ENCODE data around the gene REEP2. TPM values are rescaled to one million over a fixed set of nuclear protein-coding genes. Genes with fewer than 3 reads are reported as not detected.

Gene REEP2
- total and polyA plus RNA-seq, 2 experiments from 2014 or later: 20.5 to 29.8 TPM

DNA sequence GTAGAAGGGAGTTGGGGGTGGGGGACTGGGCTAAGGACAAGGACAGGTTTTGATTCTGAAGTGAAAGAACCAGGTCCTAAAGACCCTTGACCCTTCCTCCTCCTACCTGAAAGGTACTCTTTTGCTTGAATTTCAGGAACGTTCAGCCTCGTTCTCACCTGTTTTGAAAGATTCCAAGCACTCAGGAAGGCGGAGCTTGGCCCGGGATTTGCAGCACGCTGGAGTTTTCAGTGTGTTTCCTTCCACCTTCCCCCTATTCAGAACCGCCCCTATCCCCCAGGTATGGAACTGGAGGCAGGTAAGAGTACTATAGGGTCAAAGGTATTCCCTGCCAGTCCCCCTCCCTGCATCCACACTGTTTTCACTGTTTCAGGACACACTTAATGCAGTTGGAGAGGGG is 33.5 kb downstream of the REEP2 start:
- TF ChIP-seq, protein P1, sequence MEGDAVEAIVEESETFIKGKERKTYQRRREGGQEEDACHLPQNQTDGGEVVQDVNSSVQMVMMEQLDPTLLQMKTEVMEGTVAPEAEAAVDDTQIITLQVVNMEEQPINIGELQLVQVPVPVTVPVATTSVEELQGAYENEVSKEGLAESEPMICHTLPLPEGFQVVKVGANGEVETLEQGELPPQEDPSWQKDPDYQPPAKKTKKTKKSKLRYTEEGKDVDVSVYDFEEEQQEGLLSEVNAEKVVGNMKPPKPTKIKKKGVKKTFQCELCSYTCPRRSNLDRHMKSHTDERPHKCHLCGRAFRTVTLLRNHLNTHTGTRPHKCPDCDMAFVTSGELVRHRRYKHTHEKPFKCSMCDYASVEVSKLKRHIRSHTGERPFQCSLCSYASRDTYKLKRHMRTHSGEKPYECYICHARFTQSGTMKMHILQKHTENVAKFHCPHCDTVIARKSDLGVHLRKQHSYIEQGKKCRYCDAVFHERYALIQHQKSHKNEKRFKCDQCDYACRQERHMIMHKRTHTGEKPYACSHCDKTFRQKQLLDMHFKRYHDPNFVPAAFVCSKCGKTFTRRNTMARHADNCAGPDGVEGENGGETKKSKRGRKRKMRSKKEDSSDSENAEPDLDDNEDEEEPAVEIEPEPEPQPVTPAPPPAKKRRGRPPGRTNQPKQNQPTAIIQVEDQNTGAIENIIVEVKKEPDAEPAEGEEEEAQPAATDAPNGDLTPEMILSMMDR (conservative IDR thresholded peaks at IDR 0.05; ENCODE audit: low read depth in 2 of 2): no peak
- TF ChIP-seq ZNF331 (CRISPR knock-in tag; IDR thresholded peaks at IDR 0.05; ENCODE audit: low read depth) (no peak), CREB1 (CRISPR knock-in tag; IDR thresholded peaks at IDR 0.05; ENCODE audit: low read depth) (no peak), EZH2 (IDR thresholded peaks at IDR 0.05; ENCODE audit: low read depth, unreplicated experiment) (no peak), JUNB (IDR thresholded peaks at IDR 0.05; ENCODE audit: unreplicated experiment) (no peak), STAT1 (IDR thresholded peaks at IDR 0.05; ENCODE audit: unreplicated experiment) (no peak), ZNF114 (CRISPR knock-in tag; IDR thresholded peaks at IDR 0.05) (no peak), NANOG (IDR thresholded peaks at IDR 0.05; ENCODE audit: borderline replicate concordance) (no peak), POLR2AphosphoS5 (IDR thresholded peaks at IDR 0.05; ENCODE audit: low read depth) (no peak), EZH2phosphoT487 (IDR thresholded peaks at IDR 0.05; ENCODE audit: unreplicated experiment) (no peak)
- TF ChIP-seq, protein P2, sequence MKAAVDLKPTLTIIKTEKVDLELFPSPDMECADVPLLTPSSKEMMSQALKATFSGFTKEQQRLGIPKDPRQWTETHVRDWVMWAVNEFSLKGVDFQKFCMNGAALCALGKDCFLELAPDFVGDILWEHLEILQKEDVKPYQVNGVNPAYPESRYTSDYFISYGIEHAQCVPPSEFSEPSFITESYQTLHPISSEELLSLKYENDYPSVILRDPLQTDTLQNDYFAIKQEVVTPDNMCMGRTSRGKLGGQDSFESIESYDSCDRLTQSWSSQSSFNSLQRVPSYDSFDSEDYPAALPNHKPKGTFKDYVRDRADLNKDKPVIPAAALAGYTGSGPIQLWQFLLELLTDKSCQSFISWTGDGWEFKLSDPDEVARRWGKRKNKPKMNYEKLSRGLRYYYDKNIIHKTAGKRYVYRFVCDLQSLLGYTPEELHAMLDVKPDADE (IDR thresholded peaks at IDR 0.05): no peak
- TF ChIP-seq, protein P3, sequence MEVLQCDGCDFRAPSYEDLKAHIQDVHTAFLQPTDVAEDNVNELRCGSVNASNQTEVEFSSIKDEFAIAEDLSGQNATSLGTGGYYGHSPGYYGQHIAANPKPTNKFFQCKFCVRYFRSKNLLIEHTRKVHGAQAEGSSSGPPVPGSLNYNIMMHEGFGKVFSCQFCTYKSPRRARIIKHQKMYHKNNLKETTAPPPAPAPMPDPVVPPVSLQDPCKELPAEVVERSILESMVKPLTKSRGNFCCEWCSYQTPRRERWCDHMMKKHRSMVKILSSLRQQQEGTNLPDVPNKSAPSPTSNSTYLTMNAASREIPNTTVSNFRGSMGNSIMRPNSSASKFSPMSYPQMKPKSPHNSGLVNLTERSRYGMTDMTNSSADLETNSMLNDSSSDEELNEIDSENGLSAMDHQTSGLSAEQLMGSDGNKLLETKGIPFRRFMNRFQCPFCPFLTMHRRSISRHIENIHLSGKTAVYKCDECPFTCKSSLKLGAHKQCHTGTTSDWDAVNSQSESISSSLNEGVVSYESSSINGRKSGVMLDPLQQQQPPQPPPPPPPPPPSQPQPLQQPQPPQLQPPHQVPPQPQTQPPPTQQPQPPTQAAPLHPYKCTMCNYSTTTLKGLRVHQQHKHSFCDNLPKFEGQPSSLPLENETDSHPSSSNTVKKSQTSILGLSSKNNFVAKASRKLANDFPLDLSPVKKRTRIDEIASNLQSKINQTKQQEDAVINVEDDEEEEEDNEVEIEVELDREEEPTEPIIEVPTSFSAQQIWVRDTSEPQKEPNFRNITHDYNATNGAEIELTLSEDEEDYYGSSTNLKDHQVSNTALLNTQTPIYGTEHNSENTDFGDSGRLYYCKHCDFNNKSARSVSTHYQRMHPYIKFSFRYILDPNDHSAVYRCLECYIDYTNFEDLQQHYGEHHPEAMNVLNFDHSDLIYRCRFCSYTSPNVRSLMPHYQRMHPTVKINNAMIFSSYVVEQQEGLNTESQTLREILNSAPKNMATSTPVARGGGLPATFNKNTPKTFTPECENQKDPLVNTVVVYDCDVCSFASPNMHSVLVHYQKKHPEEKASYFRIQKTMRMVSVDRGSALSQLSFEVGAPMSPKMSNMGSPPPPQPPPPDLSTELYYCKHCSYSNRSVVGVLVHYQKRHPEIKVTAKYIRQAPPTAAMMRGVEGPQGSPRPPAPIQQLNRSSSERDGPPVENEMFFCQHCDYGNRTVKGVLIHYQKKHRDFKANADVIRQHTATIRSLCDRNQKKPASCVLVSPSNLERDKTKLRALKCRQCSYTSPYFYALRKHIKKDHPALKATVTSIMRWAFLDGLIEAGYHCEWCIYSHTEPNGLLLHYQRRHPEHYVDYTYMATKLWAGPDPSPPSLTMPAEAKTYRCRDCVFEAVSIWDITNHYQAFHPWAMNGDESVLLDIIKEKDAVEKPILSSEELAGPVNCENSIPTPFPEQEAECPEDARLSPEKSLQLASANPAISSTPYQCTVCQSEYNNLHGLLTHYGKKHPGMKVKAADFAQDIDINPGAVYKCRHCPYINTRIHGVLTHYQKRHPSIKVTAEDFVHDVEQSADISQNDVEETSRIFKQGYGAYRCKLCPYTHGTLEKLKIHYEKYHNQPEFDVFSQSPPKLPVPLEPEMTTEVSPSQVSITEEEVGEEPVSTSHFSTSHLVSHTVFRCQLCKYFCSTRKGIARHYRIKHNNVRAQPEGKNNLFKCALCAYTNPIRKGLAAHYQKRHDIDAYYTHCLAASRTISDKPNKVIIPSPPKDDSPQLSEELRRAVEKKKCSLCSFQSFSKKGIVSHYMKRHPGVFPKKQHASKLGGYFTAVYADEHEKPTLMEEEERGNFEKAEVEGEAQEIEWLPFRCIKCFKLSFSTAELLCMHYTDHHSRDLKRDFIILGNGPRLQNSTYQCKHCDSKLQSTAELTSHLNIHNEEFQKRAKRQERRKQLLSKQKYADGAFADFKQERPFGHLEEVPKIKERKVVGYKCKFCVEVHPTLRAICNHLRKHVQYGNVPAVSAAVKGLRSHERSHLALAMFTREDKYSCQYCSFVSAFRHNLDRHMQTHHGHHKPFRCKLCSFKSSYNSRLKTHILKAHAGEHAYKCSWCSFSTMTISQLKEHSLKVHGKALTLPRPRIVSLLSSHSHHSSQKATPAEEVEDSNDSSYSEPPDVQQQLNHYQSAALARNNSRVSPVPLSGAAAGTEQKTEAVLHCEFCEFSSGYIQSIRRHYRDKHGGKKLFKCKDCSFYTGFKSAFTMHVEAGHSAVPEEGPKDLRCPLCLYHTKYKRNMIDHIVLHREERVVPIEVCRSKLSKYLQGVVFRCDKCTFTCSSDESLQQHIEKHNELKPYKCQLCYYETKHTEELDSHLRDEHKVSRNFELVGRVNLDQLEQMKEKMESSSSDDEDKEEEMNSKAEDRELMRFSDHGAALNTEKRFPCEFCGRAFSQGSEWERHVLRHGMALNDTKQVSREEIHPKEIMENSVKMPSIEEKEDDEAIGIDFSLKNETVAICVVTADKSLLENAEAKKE (CRISPR knock-in tag; IDR thresholded peaks at IDR 0.05): no peak
- TF ChIP-seq, protein P4, sequence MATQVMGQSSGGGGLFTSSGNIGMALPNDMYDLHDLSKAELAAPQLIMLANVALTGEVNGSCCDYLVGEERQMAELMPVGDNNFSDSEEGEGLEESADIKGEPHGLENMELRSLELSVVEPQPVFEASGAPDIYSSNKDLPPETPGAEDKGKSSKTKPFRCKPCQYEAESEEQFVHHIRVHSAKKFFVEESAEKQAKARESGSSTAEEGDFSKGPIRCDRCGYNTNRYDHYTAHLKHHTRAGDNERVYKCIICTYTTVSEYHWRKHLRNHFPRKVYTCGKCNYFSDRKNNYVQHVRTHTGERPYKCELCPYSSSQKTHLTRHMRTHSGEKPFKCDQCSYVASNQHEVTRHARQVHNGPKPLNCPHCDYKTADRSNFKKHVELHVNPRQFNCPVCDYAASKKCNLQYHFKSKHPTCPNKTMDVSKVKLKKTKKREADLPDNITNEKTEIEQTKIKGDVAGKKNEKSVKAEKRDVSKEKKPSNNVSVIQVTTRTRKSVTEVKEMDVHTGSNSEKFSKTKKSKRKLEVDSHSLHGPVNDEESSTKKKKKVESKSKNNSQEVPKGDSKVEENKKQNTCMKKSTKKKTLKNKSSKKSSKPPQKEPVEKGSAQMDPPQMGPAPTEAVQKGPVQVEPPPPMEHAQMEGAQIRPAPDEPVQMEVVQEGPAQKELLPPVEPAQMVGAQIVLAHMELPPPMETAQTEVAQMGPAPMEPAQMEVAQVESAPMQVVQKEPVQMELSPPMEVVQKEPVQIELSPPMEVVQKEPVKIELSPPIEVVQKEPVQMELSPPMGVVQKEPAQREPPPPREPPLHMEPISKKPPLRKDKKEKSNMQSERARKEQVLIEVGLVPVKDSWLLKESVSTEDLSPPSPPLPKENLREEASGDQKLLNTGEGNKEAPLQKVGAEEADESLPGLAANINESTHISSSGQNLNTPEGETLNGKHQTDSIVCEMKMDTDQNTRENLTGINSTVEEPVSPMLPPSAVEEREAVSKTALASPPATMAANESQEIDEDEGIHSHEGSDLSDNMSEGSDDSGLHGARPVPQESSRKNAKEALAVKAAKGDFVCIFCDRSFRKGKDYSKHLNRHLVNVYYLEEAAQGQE (IDR thresholded peaks at IDR 0.05; ENCODE audit: unreplicated experiment): no peak
- Mint-ChIP-seq H3K27ac (peak overlapping the region; percentile 78; the same call in 1 of the 2 replicates), H3K9me3 (peaks cover 6% of the 10 kb centered on the region; the same call in 2 of the 3 replicates), H3K4me3 (peak overlapping the region; percentile 38; the same call in 2 of the 3 replicates), H3K36me3 (ENCODE audit: low read depth) (peaks cover 18% of the 10 kb centered on the region), H3K27me3 (ENCODE audit: insufficient read depth, low read depth, poor library complexity) (peaks cover 36% of the 10 kb centered on the region), H3K4me1 (peaks cover 19% of the 10 kb centered on the region; the same call in 2 of the 3 replicates)
- Histone ChIP-seq H3K4me1 (ENCODE audit: insufficient read depth) (peaks cover 5% of the 10 kb centered on the region), H3K36me3 (ENCODE audit: insufficient read depth) (0 out of 2 replicates have a peak, but pooled peaks cover 3% of the 10 kb centered on the region), H3K79me2 (replicated peaks; ENCODE audit: insufficient read depth) (no peaks in the 10 kb centered on the region), H2AFZ (peak overlapping the region; percentile 65; the same call in 1 of the 2 replicates), H3K9me2 (ENCODE audit: insufficient read depth) (no peaks in the 10 kb centered on the region), H3K4me2 (no peak overlapping the region), H3K4me3 (no peak overlapping the region), H4K20me1 (replicated peaks; ENCODE audit: insufficient read depth) (peaks cover 8% of the 10 kb centered on the region; the same call in 1 of the 2 replicates), H3K27ac (ENCODE audit: low read depth) (no peak overlapping the region), H3F3A (replicated peaks; ENCODE audit: low read depth) (peaks cover 6% of the 10 kb centered on the region), H3K27me3 (ENCODE audit: insufficient read depth) (peaks cover 7% of the 10 kb centered on the region; the same call in 1 of the 2 replicates)
- DNase-seq (ENCODE audit: low spot score): peak; percentile 73
- peak; percentile 8 for ATAC-seq

Data from GM23338 (cell line).